ENCODE measurements around the gene IFNA5.

The IFNA5 gene

DNA sequence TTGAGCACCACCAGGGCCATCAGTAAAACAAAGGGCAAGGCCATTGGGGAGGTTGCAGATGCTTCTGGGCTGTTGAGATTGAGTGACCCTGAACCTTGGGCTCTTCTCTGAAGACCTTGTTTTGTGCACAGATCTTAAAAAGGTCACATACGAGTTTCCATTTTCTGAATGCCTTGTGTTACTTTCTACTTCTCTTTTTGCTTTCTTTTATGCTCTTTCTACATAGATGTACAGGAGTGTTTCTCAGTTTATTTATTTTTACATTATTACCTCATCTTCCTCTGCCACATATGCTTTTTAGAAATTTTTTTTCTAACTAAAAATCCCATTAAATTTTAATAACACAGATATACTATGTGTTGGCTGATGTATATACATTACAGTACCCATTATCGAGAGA lies at the start of gene IFNA5:
Gene IFNA5, minus strand, starts transcription at position 101 of the 400 bp plus-strand sequence. Its CDS starts 57 bp downstream, at position 44.
- no peak for DNase-seq (ENCODE audit: low read depth in 2 of 2)

DNA sequence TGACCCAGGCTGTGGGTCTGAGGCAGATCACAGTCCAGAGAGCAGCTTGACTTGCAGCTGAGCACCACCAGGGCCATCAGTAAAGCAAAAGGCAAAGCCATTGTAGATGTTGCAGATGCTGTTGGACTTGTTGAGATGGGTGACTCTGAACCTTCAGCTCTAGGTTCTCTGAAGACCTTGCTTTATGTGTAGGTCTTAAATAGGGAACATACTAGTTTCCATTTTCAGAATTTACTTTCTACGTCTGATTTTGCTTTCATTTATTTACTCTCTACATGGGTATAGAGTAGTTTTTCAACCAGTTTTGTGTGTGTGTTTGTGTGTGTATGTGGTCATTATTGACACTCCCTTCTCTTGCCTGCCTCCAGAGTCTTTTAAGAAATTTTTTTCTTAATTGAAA lies 45.7 kb upstream of the IFNA5 start, which contains the start of gene IFNA6:
Gene IFNA6, minus strand, starts transcription at position 101 of the 400 bp plus-strand sequence. Its CDS starts 0 bp downstream, at position 101.
- DNase-seq (ENCODE audit: low read depth in 2 of 2), result no peak

- no peak for DNase-seq (ENCODE audit: low read depth in 2 of 2)
Measured at GRCh38 chr9:21348430-21348970, 43.4 kb upstream of the IFNA5 start.

DNA sequence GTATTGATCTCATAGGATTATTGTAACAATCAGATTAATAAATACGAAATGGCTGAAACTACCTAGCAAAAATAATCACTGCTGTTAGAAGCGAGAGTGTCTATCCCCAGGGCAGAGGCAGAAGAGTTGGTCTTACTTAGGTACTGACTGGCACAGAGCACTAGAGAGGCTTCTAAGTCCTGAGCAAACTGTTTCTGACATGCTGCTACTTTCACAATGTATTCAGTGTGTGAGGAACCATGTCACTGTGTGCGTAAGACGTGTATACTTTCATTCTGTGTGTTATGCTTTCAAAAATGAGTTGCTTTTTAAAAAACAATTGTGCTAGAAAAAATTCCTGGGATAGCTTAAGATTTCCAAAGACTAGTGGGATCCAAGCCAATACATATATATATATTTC lies 35.6 kb upstream of the IFNA5 start:
- no peak for DNase-seq (ENCODE audit: low read depth in 2 of 2)

- DNase-seq (ENCODE audit: low read depth in 2 of 2), result no peak
Measured at GRCh38 chr9:21336457-21336856, 31.3 kb upstream of the IFNA5 start.

DNA sequence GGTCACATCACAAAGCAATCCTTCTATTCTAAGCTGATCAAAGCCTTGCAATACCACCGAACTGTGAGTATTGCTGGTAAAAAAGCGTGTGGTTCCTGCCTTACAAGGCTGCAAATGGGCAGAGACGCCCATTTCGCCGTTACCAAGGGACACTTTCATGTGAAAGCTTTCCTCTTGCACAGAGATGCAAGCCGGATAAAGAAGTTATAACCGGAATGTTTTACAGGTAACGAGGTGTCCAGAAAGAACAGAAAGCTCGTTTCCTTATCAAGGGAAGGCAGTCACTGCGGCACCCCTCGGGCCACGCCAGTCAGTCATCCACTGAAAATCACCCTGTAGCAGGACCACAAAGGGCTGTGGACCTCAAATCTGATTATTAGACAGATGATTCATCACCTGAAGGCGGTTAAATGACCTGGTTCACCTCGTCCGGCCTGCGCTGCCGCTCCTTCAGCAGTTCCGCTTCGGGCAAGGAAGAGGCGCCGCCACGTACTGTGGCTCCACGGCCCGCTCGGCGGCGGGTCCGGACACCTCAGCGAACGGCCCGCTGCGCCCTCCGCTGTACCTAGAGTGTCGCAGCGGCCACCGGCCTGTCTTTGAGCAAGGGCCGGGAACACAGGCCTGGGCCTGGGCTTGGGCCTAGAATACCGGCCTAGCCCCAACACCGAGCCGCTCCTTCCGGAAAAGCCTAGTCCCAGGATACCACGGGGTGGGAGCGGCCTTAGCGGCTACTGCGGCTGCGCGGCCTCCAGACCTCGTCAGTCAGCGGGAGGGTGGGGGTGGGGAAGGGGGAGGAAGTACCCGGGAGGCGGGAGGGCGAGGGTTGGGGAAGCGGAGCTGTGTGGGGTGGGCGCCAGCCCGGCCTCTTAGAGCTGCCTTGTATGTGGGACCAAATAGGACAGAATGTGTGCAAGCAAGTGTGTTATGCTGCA lies 29.9 kb upstream of the IFNA5 start, which contains the start of gene KLHL9:
Gene KLHL9, minus strand, starts transcription at position 704 of the 932 bp plus-strand sequence. Its CDS starts 545 bp downstream, at position 159.
- DNase-seq (ENCODE audit: low read depth in 2 of 2), result peak; percentile 73 to 77

DNA sequence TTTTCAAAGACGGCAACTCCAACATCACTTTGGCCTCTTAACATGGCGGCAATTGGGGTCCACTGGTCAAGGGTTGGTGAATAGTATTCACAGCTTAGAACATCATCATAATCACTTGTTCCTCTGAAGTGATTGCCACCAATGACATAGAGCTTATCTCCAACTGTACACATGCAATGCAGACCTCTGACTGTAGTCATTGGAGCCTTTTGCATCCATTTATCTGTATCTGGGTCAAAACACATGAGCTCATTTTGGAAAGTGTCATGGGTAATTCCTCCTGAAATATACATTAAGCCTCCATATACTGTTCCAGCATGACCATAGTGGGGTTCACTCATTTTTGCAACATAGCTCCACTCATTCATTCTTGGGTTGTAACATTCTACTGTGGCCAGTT lies 28.1 kb upstream of the IFNA5 start:
- DNase-seq (ENCODE audit: low read depth in 2 of 2), result no peak

- no peak for DNase-seq (ENCODE audit: low read depth in 2 of 2)
Measured at GRCh38 chr9:21331676-21332402, 26.7 kb upstream of the IFNA5 start.

GRCh38 chr9:21326526-21327139 lies 21.5 kb upstream of the IFNA5 start:
- no peak for DNase-seq (ENCODE audit: low read depth in 2 of 2)

DNA sequence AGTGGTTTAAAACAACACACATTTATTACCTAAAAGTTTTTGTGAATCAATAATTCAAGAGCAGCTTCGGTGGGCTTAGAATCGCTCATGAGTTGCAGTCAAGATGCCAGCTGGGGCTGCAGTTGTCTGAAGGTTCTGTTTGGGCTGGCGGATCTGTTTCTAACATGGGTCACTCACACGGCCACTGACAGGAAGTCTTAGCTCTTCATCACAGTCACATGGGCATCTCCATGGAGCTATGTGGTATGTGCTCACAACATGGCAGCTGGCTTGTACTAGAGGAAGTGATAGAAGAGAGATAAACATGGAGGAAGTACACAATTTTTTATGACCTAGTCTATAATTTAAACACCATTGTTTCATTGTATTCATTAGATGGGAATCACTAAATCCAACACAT lies 18.9 kb upstream of the IFNA5 start:
- no peak for DNase-seq (ENCODE audit: low read depth in 2 of 2)

DNA sequence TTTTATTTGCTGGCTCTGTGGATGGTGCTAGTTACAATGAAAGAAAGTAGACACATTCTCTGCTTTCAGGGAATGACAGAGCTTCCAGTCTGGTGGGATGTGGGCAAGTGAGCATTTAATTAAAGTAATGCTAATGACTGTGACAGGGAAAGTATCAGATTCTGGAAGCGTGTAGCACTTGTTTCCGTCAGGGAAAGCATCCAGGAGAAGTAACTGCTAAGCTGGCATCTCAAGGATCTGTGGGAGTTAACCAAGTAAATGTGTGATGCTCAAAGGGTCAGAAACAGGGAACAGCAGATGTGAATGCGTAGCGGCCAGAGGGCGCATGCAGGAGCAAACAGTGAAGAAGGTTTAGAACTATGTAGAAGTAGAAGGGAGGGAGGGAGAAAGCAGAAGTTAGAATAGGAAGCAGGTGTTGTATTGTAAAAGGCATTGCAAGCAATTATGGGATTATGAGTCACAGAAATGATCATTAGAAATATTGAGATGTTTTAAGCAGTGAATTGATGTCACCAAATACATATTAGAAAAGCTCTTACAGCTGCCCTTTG lies 17.9 kb upstream of the IFNA5 start:
- no peak for DNase-seq (ENCODE audit: low read depth in 2 of 2)

- DNase-seq (ENCODE audit: low read depth in 2 of 2), result no peak
Measured at GRCh38 chr9:21320465-21320864, 15.4 kb upstream of the IFNA5 start.

DNA sequence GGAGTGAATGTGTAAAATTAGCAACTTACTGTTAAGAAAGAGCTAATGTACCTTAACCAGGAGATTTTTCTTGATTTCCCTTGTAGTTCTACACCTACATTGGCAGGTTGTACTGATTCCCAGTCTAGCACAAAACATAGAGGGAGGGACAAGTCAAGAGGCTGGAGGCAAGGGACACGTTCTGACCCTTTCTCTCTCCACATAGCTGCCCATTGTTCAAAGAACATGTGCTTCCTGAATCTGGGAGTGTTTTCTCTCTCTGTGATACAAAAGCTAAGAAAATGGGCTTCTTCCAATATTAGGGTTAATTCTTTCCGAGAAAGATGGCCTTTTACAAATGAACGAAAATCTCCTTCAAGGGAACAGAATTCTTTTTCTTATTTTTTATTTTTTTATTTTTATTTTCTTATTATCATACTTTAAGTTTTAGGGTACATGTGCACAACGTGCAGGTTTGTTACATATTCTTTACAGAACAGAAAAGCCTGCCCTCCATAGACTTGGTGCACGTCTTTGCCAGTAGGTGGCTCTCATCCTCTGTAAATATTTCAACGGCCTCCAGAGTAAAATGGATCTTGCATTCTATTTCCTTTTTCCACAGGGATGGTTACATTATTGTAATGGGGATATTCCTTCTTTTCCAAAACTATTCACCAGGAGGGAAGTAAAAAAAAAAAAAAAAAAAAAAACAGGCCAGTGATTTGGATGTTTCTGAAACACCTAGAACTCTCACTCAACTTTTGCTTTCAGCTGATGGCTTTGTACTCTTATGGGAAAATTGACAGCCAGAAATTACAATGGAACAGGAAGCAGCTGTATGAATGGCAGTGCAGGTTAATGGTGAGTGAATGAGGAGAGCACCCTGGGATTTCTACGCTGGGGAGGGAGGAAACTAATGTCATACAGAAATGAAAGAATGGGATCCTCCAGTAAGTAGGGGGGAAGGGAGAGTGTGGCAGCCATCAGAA lies 13.1 kb upstream of the IFNA5 start:
- no peak for DNase-seq (ENCODE audit: low read depth in 2 of 2)

- DNase-seq (ENCODE audit: low read depth in 2 of 2), result no peak
Measured at GRCh38 chr9:21316860-21317259, 11.7 kb upstream of the IFNA5 start.

DNA sequence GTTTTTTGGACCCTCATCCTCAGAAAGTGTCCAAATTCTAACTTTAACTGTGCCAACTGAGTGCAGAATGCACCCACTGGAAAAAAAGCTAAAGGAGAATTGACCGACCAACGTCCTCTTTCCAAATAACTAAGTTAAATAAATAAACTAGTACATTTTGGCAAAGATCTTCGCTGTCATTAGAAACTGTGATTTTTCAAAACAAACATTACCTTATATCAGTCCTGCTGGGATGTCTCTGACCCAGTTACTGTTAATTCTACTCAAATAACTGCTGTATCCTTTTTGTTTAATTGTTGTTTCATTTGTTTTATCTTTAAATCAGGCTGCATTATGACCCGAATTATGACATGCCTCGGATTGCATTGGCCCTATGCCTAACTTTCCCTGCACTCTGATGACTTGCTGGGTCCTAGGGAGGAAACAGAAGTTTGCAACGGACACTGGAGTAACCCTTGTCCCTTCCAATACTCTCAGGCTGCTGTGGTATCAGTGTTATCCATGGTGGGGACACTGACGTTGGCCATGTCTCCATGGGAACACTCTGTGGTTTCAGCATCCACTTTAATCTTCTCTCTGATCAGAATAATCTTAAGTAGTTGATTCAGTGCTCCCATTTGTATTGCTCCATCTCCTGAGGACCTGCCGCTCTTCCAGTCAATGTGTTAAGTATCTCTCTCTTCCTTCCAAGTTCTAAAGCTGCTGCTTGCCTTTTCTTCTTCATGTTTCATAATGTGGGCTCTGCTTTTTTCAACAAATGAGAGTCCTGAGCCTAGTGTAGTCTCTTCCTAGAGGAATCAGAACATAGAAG lies 11.1 kb upstream of the IFNA5 start:
- no peak for DNase-seq (ENCODE audit: low read depth in 2 of 2)

DNA sequence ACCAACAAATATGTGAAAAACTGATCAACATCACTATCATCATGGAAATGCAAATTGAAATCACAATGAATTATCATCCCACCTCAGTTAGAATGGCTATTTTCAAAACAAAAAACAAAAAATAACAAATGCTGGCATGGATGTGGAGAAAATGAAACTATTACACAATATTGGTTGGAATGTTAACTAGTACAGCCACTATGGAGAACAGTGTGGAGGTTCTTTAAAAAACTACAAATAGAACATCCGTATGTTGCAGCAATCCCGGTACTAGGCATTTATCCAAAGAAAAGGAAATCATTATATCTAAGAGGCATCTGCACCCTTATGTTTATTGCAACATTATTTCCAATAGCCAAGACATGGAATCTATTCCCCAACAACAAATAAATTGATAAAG lies 9.0 kb upstream of the IFNA5 start:
- DNase-seq (ENCODE audit: low read depth in 2 of 2), result no peak

GRCh38 chr9:21311889-21312288 lies 6.8 kb upstream of the IFNA5 start:
- no peak for DNase-seq (ENCODE audit: low read depth in 2 of 2)

DNA sequence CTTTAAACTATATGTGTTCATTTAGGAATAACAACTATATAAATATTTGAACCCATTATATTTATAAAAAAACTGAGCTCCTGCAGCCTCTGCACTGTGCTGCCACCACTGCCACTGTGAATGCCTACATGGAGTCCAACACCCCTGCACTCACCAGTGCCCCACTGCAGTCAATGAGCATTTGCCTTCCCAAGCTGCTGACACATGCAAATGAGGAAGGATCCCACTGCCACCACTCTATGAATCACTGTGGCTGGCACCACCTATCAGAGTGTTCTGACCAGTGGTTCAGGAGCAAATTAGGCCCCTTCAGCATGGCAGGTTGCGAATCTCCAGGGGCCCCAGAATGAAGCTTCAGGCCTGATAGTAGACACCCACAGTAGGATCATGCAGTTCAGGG lies 9.1 kb downstream of the IFNA5 start:
- DNase-seq (ENCODE audit: low read depth in 2 of 2), result no peak

DNA sequence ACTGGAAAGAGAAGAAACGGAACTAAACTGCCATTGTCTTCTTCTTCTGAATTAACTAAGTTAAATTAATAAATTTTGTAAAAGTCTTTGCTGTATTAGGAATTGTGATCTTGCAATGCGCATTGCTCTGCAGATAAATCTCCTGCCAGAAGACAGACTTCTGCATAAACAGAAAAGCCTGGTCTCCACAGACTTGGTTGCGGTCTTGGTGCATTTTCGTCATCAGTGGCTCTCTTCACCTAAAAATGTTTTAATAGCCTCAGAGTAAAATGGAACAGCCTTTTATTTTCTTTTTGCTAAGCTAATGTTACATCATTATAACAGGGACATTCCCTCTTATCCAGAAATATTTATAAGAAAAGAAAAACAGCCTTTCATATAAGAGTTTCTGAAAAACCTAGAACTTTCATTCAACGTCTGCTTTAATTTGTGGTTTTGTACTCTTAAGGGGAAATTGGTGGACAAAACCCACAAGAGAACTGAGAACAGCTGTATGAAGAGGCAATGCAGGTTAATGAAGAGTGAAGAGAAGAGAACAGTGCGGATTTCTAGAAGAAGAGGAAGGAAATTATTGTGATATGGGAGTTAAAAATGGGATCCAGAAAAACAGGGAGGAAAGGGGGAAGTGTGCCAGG lies 10.1 kb downstream of the IFNA5 start:
- DNase-seq (ENCODE audit: low read depth in 2 of 2), result no peak
